ENCODE results near the gene PNPO.
"Not testable (repeated sequence)": the region's sequence is repeated elsewhere in the genome, so short reads cannot be mapped to it uniquely, and the experiment has no call there.

PNPO gene

GRCh38 chr17:47970725-47971499 is 29.5 kb downstream of the PNPO start, which contains the start of gene CDK5RAP3:
TSS of gene CDK5RAP3 (plus strand) at chr17:47971113. CDS start at chr17:47971147, 34 bp downstream.
- peak; percentile 79 to 100 (median 99) for DNase-seq

GRCh38 chr17:47973541-47973940 is 32.2 kb downstream of the PNPO start:
- no peak for DNase-seq

- no peak for DNase-seq
These were observed 33.9 kb downstream of the PNPO start for GRCh38 chr17:47975189-47975822.

- no peak for DNase-seq
These were observed 34.4 kb downstream of the PNPO start for GRCh38 chr17:47975823-47976205.

GRCh38 chr17:47978324-47978723 is 37.0 kb downstream of the PNPO start:
- peak in 33 of 51 donors; percentile 4 to 66 (median 27) for DNase-seq

GRCh38 chr17:47980541-47980940 is 39.2 kb downstream of the PNPO start:
- DNase-seq = peak in 1 of 51 donors; percentile 11

- DNase-seq = peak in 1 of 51 donors; percentile 8
These were observed 40.1 kb downstream of the PNPO start for GRCh38 chr17:47981462-47981861.

- no peak for DNase-seq
These were observed 40.8 kb downstream of the PNPO start for GRCh38 chr17:47982091-47982617.

GRCh38 chr17:47982645-47983390 is 41.4 kb downstream of the PNPO start:
- no peak for DNase-seq

- DNase-seq = peak in 1 of 51 donors; percentile 15
These were observed 42.3 kb downstream of the PNPO start for GRCh38 chr17:47983492-47984223.

GRCh38 chr17:47986520-47986919 is 45.1 kb downstream of the PNPO start:
- no peak for DNase-seq

- DNase-seq = peak in 3 of 51 donors; percentile 4 to 21 (median 7)
These were observed 46.0 kb downstream of the PNPO start for GRCh38 chr17:47987240-47987835.

GRCh38 chr17:47988445-47988844 is 47.1 kb downstream of the PNPO start:
- DNase-seq = not testable (repeated sequence)

GRCh38 chr17:47989159-47989558 is 47.8 kb downstream of the PNPO start:
- DNase-seq = no peak

- no peak for DNase-seq
These were observed 48.3 kb downstream of the PNPO start for GRCh38 chr17:47989700-47990099.

GRCh38 chr17:47990962-47991731 is 49.8 kb downstream of the PNPO start:
- no peak for DNase-seq

GRCh38 chr17:47992216-47992615 is 50.8 kb downstream of the PNPO start:
- no peak for DNase-seq

GRCh38 chr17:47993031-47993564 is 51.7 kb downstream of the PNPO start:
- no peak for DNase-seq

- no peak for DNase-seq
These were observed 52.6 kb downstream of the PNPO start for GRCh38 chr17:47993964-47994363.

GRCh38 chr17:47994724-47995123 is 53.4 kb downstream of the PNPO start:
- DNase-seq = no peak
